Stimulated activated naive CD8-positive, alpha-beta T cell treated with anti-CD3 and anti-CD28 coated beads, Interleukin-15, Interleukin-2, amounts not matched to agents 100 ng/mL and 50 ng/mL, for 24 hours (primary cell): ENCODE results near the gene PTGIR.
"Not testable (repeated sequence)": the region's sequence is repeated elsewhere in the genome, so short reads cannot be mapped to it uniquely, and the experiment has no call there.

Source experiments
- H3K27ac Mint-ChIP-seq: one replicate; pipeline ENCODE4 v1.8.0; 2021; ENCODE audit warnings: mild to moderate bottlenecking, mixed read lengths
- H3K27me3 Mint-ChIP-seq: one replicate; pipeline ENCODE4 v1.8.0; 2021; ENCODE audit warnings: mixed read lengths
- H3K36me3 Mint-ChIP-seq: one replicate; pipeline ENCODE4 v1.8.0; 2021; ENCODE audit warnings: low read depth, mixed read lengths
- H3K4me1 Mint-ChIP-seq: one replicate; pipeline ENCODE4 v1.8.0; 2021; ENCODE audit warnings: low read depth, mixed read lengths
- H3K4me3 Mint-ChIP-seq: one replicate; pipeline ENCODE4 v1.8.0; 2021; ENCODE audit warnings: mild to moderate bottlenecking, mixed read lengths
- H3K9me3 Mint-ChIP-seq: one replicate; pipeline ENCODE4 v1.8.0; 2021; ENCODE audit warnings: mixed read lengths

The PTGIR gene

GRCh38 chr19:46629546-46630025, 4.7 kb upstream of the PTGIR start:
- H3K4me1 Mint-ChIP-seq, result peaks cover 39% of the 10 kb centered on the region
- H3K9me3 Mint-ChIP-seq, result no peaks in the 10 kb centered on the region
- peaks cover 10% of the 10 kb centered on the region for H3K36me3 Mint-ChIP-seq
- H3K4me3 Mint-ChIP-seq, result no peak overlapping the region
- H3K27ac Mint-ChIP-seq, result no peak overlapping the region
- H3K27me3 Mint-ChIP-seq, result no peaks in the 10 kb centered on the region

- Mint-ChIP-seq H3K27ac (peak overlapping the region; percentile 55), H3K36me3 (peaks cover 10% of the 10 kb centered on the region), H3K4me1 (peaks cover 44% of the 10 kb centered on the region)
- not testable (repeated sequence) for H3K27me3 Mint-ChIP-seq, H3K9me3 Mint-ChIP-seq, H3K4me3 Mint-ChIP-seq
Measured at GRCh38 chr19:46628970-46629369, 4.1 kb upstream of the PTGIR start.

- Mint-ChIP-seq H3K9me3 (no peaks in the 10 kb centered on the region), H3K36me3 (peaks cover 20% of the 10 kb centered on the region), H3K27me3 (no peaks in the 10 kb centered on the region), H3K4me3 (no peak overlapping the region), H3K4me1 (peaks cover 44% of the 10 kb centered on the region), H3K27ac (peak overlapping the region; percentile 81)
Measured at GRCh38 chr19:46626446-46626845, 1.6 kb upstream of the PTGIR start.

- Mint-ChIP-seq H3K27ac (peak overlapping the region; percentile 96), H3K27me3 (no peaks in the 10 kb centered on the region), H3K4me3 (no peak overlapping the region), H3K9me3 (no peaks in the 10 kb centered on the region), H3K36me3 (peaks cover 22% of the 10 kb centered on the region), H3K4me1 (peaks cover 51% of the 10 kb centered on the region)
Measured at GRCh38 chr19:46625731-46626130, 842 bp upstream of the PTGIR start.

GRCh38 chr19:46623915-46624502, 880 bp downstream of the PTGIR start:
- H3K4me3 Mint-ChIP-seq, result peak overlapping the region; percentile 93
- H3K4me1 Mint-ChIP-seq, result peaks cover 66% of the 10 kb centered on the region
- H3K36me3 Mint-ChIP-seq, result peaks cover 24% of the 10 kb centered on the region
- H3K27ac Mint-ChIP-seq, result peak overlapping the region; percentile 96
- no peaks in the 10 kb centered on the region for H3K9me3 Mint-ChIP-seq
- no peaks in the 10 kb centered on the region for H3K27me3 Mint-ChIP-seq

- Mint-ChIP-seq H3K27me3 (no peaks in the 10 kb centered on the region), H3K27ac (peak overlapping the region; percentile 96), H3K9me3 (no peaks in the 10 kb centered on the region), H3K36me3 (peaks cover 28% of the 10 kb centered on the region), H3K4me3 (peak overlapping the region; percentile 85), H3K4me1 (peaks cover 82% of the 10 kb centered on the region)
Measured at GRCh38 chr19:46622118-46622446, 2.8 kb downstream of the PTGIR start.

GRCh38 chr19:46621191-46622117, 3.4 kb downstream of the PTGIR start:
- Mint-ChIP-seq H3K27me3 (no peaks in the 10 kb centered on the region), H3K36me3 (peaks cover 28% of the 10 kb centered on the region), H3K27ac (peak overlapping the region; percentile 96), H3K9me3 (no peaks in the 10 kb centered on the region), H3K4me1 (peaks cover 84% of the 10 kb centered on the region), H3K4me3 (peak overlapping the region; percentile 85)

- peak overlapping the region; percentile 96 for H3K27ac Mint-ChIP-seq
- peaks cover 28% of the 10 kb centered on the region for H3K36me3 Mint-ChIP-seq
- H3K27me3 Mint-ChIP-seq, result no peaks in the 10 kb centered on the region
- peak overlapping the region; percentile 85 for H3K4me3 Mint-ChIP-seq
- H3K9me3 Mint-ChIP-seq, result no peaks in the 10 kb centered on the region
- H3K4me1 Mint-ChIP-seq, result peaks cover 84% of the 10 kb centered on the region
Measured at GRCh38 chr19:46620716-46621115, 4.2 kb downstream of the PTGIR start.

- H3K36me3 Mint-ChIP-seq, result peaks cover 28% of the 10 kb centered on the region
- peak overlapping the region; percentile 96 for H3K27ac Mint-ChIP-seq
- H3K27me3 Mint-ChIP-seq, result no peaks in the 10 kb centered on the region
- no peaks in the 10 kb centered on the region for H3K9me3 Mint-ChIP-seq
- peaks cover 84% of the 10 kb centered on the region for H3K4me1 Mint-ChIP-seq
- H3K4me3 Mint-ChIP-seq, result peak overlapping the region; percentile 85
Measured at GRCh38 chr19:46620267-46620666, 4.6 kb downstream of the PTGIR start.

GRCh38 chr19:46618670-46619231, 6.1 kb downstream of the PTGIR start:
- Mint-ChIP-seq H3K9me3 (no peaks in the 10 kb centered on the region), H3K36me3 (peaks cover 23% of the 10 kb centered on the region), H3K27ac (peak overlapping the region; percentile 96)

GRCh38 chr19:46617601-46618000, 7.3 kb downstream of the PTGIR start:
- Mint-ChIP-seq H3K4me1 (peaks cover 91% of the 10 kb centered on the region), H3K9me3 (no peaks in the 10 kb centered on the region), H3K27me3 (no peaks in the 10 kb centered on the region), H3K27ac (peak overlapping the region; percentile 100), H3K4me3 (peak overlapping the region; percentile 81), H3K36me3 (peaks cover 19% of the 10 kb centered on the region)

More at GRCh38 chr19:46618670-46619231, 6.1 kb downstream of the PTGIR start:
- Mint-ChIP-seq H3K4me3 (peak overlapping the region; percentile 85), H3K27me3 (no peaks in the 10 kb centered on the region), H3K4me1 (peaks cover 84% of the 10 kb centered on the region)

- Mint-ChIP-seq H3K27ac (peak overlapping the region; percentile 100), H3K27me3 (no peaks in the 10 kb centered on the region), H3K36me3 (peaks cover 11% of the 10 kb centered on the region), H3K4me3 (peak overlapping the region; percentile 81), H3K4me1 (peaks cover 91% of the 10 kb centered on the region), H3K9me3 (no peaks in the 10 kb centered on the region)
Measured at GRCh38 chr19:46616631-46617322, 8.1 kb downstream of the PTGIR start.

GRCh38 chr19:46615966-46616365, 8.9 kb downstream of the PTGIR start:
- H3K27ac Mint-ChIP-seq, result peak overlapping the region; percentile 100
- peaks cover 91% of the 10 kb centered on the region for H3K4me1 Mint-ChIP-seq
- peak overlapping the region; percentile 56 for H3K4me3 Mint-ChIP-seq
- no peaks in the 10 kb centered on the region for H3K9me3 Mint-ChIP-seq
- H3K27me3 Mint-ChIP-seq, result no peaks in the 10 kb centered on the region
- peaks cover 14% of the 10 kb centered on the region for H3K36me3 Mint-ChIP-seq

- H3K4me3 Mint-ChIP-seq, result peak overlapping the region; percentile 37
- no peaks in the 10 kb centered on the region for H3K27me3 Mint-ChIP-seq
- H3K4me1 Mint-ChIP-seq, result peaks cover 91% of the 10 kb centered on the region
- H3K36me3 Mint-ChIP-seq, result peaks cover 31% of the 10 kb centered on the region
- no peaks in the 10 kb centered on the region for H3K9me3 Mint-ChIP-seq
- H3K27ac Mint-ChIP-seq, result peak overlapping the region; percentile 82
Measured at GRCh38 chr19:46614114-46614722, 10.7 kb downstream of the PTGIR start.
